SK-N-MC (cell line): ENCODE results near the gene ZSCAN20.

Experiments used
- DNase-seq: peaks from one replicate; pipeline ENCODE4 v3.0.0-alpha.2; 2011; ENCODE audit warnings: low read depth, low spot score
- H3K27ac ChIP-seq: fragments of 200-600 bp; sonication (generic); 2 replicates; pipeline ENCODE4 v1.5.1; 2016; ENCODE audit warnings: mixed run types
- H3K36me3 ChIP-seq: fragments of 200-600 bp; sonication (generic); 2 replicates; pipeline ENCODE4 v1.6.1; 2017; ENCODE audit warnings: antibody characterized with exemption, low read length, mixed read lengths; ENCODE audit not compliant: insufficient read depth
- H3K4me3 ChIP-seq: fragments of 200-600 bp; sonication (generic); 2 replicates; pipeline ENCODE4 v1.5.1; 2016
- H3K9ac ChIP-seq: fragments of 200-600 bp; sonication (generic); 2 replicates; pipeline ENCODE4 v1.8.0; 2017; ENCODE audit warnings: mixed run types, mixed read lengths; ENCODE audit not compliant: insufficient read length
- H3K9me3 ChIP-seq: fragments of 200-600 bp; sonication (generic); 2 replicates; pipeline ENCODE4 v1.6.1; 2017; ENCODE audit warnings: low read depth, mild to moderate bottlenecking, antibody characterized with exemption, low read length, moderate library complexity, mixed read lengths
- EZH2 ChIP-seq: fragments of 200-600 bp; sonication (generic); IDR thresholded peaks from one replicate; pipeline ENCODE4 v1.6.1; 2017; ENCODE audit warnings: antibody characterized with exemption
- FOXP2 ChIP-seq: optimal IDR thresholded peaks from 2 replicates; pipeline ENCODE3; 2011; ENCODE audit warnings: mild to moderate bottlenecking, moderate library complexity; ENCODE audit not compliant: insufficient read depth; ENCODE audit errors: extremely low read length, control extremely low read depth
- POLR2AphosphoS5 ChIP-seq: IDR thresholded peaks from 2 replicates; pipeline ENCODE4 v1.6.1; 2012; ENCODE audit warnings: mild to moderate bottlenecking, low read depth, low read length, borderline replicate concordance

The ZSCAN20 gene

DNA sequence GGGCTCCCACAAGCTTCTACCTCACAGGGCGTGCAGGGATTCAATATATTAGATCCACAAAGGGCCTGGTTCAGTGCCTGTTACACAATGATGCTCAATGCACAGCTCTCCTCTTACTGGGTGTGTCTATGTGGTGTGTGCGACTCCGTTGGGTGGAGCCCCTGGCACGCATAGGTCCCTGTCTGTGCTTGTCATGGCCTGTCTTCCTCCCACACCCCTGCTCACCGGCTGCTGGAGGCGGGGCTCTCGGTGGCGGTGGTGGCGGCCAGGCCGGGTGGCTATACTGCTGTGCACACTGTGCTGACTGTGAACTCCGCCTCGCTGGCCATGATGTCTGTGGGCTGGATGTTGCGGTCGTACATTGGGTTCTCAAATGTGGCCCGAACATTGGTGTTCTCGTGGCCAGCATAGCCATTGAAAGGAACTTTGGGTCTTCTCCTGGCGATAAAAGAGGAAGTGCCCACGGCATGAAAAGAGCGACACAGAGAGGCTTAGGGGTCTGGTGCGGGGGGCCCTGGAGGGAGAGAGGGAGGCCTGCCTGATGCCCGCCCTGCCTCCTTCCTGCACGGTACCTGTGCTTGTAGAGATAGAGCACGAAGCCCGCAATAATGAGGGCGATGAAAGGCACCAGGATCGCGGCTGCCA is 46.9 kb downstream of the ZSCAN20 start:
- Histone ChIP-seq H3K9me3 (no peaks in the 10 kb centered on the region), H3K36me3 (no peaks in the 10 kb centered on the region), H3K4me3 (no peak overlapping the region), H3K9ac (no peak overlapping the region), H3K27ac (no peak overlapping the region)
- TF ChIP-seq POLR2AphosphoS5: no peak
- TF ChIP-seq EZH2: no peak
- no peak for TF ChIP-seq FOXP2
- no peak for DNase-seq

DNA sequence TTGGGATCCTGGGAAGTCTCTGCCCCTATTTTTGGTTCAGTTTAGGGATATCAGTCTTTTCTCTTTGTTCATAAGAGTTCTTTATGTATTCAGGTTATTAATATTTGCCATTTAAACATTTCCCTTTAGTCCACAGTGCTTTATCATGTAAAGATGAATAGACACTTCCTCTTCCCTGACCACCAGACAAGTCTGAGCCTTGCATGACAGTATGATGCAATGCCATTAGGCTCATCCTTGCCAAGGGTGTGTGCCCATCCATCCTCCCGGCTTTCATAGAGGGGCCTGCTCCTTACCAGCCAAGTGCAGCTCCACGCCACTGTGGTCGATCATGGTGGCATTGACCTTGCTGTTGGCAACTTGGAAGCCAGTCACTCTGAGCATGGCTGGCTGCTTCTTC is 52.1 kb downstream of the ZSCAN20 start:
- Histone ChIP-seq H3K27ac (no peak overlapping the region), H3K4me3 (no peak overlapping the region), H3K9me3 (no peaks in the 10 kb centered on the region), H3K9ac (no peak overlapping the region), H3K36me3 (no peaks in the 10 kb centered on the region)
- DNase-seq: no peak
- TF ChIP-seq POLR2AphosphoS5 (no peak), EZH2 (no peak), FOXP2 (no peak)

DNA sequence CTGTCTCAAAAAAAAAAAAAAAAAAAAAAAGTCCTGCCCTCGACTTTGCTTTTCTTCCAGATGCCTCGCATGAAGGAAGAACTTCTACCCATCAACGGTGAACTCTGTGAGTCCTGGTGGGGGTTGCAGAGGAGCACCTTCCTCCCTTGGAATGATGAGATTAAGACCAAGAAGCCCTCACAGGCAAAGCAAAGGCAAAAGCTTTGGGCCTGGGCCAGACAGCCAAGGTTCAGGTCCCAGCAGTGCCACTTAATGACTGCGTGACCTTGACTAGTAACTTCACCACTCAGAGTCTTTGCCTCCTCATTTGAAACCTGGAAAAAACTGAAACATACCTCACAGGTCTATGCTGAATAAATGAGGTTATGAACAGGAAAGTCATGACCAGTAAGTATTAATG is 55.5 kb downstream of the ZSCAN20 start:
- H3K36me3 ChIP-seq: no peaks in the 10 kb centered on the region
- no peaks in the 10 kb centered on the region for H3K9me3 ChIP-seq
- no peak for TF ChIP-seq EZH2
- no peak overlapping the region for H3K9ac ChIP-seq
- DNase-seq: no peak
- H3K4me3 ChIP-seq: no peak overlapping the region
- H3K27ac ChIP-seq: no peak overlapping the region

DNA sequence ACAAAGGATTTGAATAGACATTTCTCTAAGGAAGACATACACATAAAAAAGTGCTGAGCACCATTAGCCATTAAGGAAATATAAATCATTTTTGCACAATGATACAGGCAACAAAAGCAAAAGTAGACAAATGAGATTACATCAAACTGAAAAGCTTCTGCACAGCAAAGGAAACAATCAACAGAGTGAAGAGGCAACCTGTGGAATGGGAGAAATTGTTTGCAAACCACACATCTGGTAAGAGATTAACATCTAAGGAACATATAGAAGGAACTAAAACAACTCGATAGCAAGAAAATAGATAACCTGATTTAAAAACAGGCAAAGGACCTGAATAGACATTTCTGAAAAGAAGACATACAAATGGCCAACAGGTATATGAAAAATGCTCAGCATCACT is 57.5 kb downstream of the ZSCAN20 start:
- DNase-seq: no peak
- Histone ChIP-seq H3K9ac (no peak overlapping the region), H3K27ac (no peak overlapping the region), H3K36me3 (no peaks in the 10 kb centered on the region), H3K9me3 (no peaks in the 10 kb centered on the region), H3K4me3 (no peak overlapping the region)
- TF ChIP-seq EZH2: no peak
- TF ChIP-seq FOXP2: no peak
- no peak for TF ChIP-seq POLR2AphosphoS5

DNA sequence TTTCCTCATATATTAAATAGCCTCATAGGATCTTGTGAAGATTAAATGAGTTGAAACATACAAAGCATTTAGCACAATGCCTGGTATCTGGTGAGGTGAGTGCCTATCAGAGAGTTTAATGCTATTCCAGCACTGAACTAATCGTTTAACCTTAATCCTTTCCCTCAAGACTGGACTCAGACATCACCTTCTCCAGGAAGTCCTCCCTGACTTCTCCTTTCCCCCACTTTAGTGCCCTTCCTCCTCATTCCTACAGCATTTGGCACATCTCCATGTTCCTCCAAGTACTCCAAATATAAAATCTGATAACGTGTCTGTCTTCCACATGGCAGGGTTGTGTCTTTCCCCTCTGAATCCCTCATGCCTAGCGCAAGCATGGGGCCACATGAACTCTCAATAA is 59.8 kb downstream of the ZSCAN20 start:
- H3K4me3 ChIP-seq: no peak overlapping the region

DNA sequence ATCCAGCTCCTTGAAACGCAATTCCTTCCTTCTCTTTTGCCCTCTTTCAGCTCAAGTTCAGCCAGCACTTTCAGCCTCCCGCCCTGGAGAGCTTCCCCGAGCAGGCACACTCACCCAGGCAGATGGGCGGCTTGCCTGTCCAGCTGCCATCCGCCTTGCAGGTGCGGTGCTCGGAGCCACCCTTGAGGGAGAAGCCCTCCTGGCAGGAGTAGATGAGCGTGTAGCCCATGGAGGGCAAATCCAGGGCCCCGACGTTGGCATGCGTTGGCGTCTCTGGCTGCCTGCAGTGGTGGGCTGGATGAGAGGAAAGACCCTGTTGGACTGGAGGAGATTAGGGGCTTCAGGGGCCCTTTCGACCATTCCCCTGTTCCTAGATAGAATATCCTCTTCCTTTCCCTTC is 60.5 kb downstream of the ZSCAN20 start:
- no peak overlapping the region for H3K4me3 ChIP-seq
- TF ChIP-seq EZH2 (no peak), FOXP2 (no peak), POLR2AphosphoS5 (no peak)
- no peaks in the 10 kb centered on the region for H3K9me3 ChIP-seq
- no peaks in the 10 kb centered on the region for H3K36me3 ChIP-seq
- no peak overlapping the region for H3K27ac ChIP-seq
- no peak overlapping the region for H3K9ac ChIP-seq
- no peak for DNase-seq

More for the DNA sequence above, 59.8 kb downstream of the ZSCAN20 start:
- TF ChIP-seq POLR2AphosphoS5: no peak
- TF ChIP-seq FOXP2: no peak
- TF ChIP-seq EZH2: no peak
- Histone ChIP-seq H3K27ac (no peak overlapping the region), H3K9me3 (no peaks in the 10 kb centered on the region), H3K36me3 (no peaks in the 10 kb centered on the region), H3K9ac (no peak overlapping the region)
- no peak for DNase-seq

DNA sequence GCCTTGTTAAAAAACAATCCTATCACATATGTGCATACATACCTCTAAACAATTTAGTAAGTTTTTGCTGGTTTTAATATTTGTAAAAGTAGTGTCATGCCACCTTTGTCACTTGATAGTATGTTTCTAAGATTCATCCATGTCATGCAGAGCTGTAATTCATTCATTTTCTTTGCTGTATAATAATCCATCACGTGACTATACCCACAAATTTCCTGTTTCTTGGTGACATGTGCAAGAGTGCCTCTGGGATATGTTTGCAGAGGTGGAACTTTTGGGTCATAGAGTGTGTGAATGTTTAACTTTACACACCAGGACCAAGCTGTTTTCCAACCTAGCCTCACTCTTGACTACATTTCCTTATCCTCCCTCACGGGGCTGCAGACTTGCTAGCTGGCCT is 62.9 kb downstream of the ZSCAN20 start:
- no peak overlapping the region for H3K9ac ChIP-seq
- H3K9me3 ChIP-seq: no peaks in the 10 kb centered on the region
- no peak overlapping the region for H3K4me3 ChIP-seq

DNA sequence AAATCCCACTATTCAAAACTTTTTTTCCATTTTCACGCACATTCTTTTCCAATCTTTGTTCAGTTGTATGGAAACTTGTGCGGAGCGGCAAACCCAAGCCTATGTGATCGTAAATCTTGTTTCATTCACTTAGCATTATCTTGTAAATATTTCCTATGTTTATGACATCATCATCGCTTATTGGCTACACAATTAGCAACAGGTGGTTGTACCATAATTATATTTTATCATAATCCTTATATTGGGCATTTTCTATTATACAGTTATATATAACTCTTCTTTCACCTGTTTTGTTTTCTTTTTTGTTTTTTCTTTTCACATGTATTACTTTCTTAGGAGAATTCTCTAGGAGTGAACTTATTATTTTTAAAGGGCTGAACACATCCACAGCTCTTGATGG is 65.4 kb downstream of the ZSCAN20 start:
- H3K9me3 ChIP-seq: no peaks in the 10 kb centered on the region
- no peak overlapping the region for H3K9ac ChIP-seq
- no peak for DNase-seq
- H3K4me3 ChIP-seq: no peak overlapping the region
- H3K27ac ChIP-seq: no peak overlapping the region
- H3K36me3 ChIP-seq: no peaks in the 10 kb centered on the region
- TF ChIP-seq FOXP2 (no peak), EZH2 (no peak), POLR2AphosphoS5 (no peak)

More for the DNA sequence above, 62.9 kb downstream of the ZSCAN20 start:
- H3K27ac ChIP-seq: no peak overlapping the region
- no peaks in the 10 kb centered on the region for H3K36me3 ChIP-seq
- TF ChIP-seq POLR2AphosphoS5: no peak
- TF ChIP-seq EZH2: no peak
- TF ChIP-seq FOXP2: no peak
- DNase-seq: no peak

DNA sequence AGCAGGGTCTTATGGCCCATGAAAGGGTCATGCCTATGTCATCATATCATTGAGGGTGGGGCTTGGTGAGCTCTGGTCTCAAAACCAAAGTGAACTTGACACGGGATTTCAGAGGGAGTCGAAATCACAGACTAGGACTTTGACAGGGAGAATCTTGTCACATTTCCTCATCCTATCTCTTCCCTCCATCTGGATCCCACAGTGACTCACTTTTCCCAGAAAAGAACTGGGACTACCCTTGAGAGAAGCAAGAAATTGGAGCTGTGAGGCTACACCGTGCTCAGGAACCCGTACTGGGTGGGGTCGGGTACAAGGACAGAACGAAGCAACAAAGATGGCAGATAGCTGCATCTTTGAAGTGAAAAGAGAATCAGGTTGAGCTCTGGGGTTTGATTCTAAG is 69.5 kb downstream of the ZSCAN20 start:
- Histone ChIP-seq H3K27ac (no peak overlapping the region), H3K36me3 (no peaks in the 10 kb centered on the region), H3K4me3 (no peak overlapping the region), H3K9ac (no peak overlapping the region), H3K9me3 (no peaks in the 10 kb centered on the region)
- no peak for DNase-seq
- TF ChIP-seq EZH2: no peak
- TF ChIP-seq POLR2AphosphoS5: no peak
- TF ChIP-seq FOXP2: no peak
